ENCODE results near the gene RNF40. TPM values are rescaled to one million over a fixed set of nuclear protein-coding genes. Genes with fewer than 3 reads are reported as not detected.

Gene RNF40
- total RNA-seq, 2 donors from 2014 or later: 44.9 to 79.8 TPM

DNA sequence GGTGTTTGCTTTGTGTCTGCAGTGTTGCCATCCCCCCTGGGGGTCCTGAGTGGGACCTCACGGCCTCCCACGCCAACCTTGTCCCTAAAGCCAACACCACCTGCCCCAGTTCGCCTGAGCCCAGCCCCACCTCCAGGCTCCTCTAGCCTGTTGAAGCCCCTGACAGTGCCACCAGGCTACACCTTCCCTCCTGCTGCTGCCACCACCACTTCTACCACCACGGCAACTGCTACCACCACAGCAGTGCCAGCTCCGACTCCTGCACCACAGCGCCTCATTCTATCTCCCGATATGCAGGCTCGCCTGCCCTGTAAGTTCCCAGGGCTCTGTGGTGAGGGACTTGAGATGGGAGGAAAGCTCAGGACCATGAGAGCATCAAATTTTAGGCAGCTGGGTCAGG lies 41.0 kb upstream of the RNF40 start:
- H3K36me3 ChIP-seq (replicated peaks in 1 of 2; ENCODE audit: insufficient read depth in 1 of 2, low read depth in 2 of 2): peaks cover 30 to 56% of the 10 kb centered on the region in 2 donors
- 88 to 89% methylated on average over 7 to 8 of the region's 8 CpGs for WGBS, 2 donors

DNA sequence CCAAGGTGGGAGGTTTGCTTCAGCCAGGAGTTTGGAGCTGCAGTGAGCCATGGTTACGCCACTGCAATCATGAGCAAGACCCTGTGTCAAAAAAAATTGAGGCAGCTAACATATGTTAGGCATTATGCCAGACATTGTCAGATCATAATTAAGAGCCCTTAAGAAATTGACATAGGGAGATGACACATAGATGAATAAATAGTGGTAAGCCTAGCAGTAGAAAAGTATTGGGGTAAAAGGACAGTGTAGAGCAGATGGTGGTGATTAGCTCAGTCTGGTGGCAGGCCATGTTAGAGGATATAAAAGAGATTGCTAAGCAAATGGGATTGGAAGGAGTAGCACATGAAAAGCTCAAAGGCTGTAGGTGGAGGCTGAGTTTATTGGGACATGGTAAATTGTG lies 40.5 kb upstream of the RNF40 start:
- 82 to 94% methylated on average over 1 of the region's 1 CpG for WGBS, 2 donors
- no peak for TF ChIP-seq POLR2A (IDR thresholded peaks at IDR 0.05)
- TF ChIP-seq, protein P1, sequence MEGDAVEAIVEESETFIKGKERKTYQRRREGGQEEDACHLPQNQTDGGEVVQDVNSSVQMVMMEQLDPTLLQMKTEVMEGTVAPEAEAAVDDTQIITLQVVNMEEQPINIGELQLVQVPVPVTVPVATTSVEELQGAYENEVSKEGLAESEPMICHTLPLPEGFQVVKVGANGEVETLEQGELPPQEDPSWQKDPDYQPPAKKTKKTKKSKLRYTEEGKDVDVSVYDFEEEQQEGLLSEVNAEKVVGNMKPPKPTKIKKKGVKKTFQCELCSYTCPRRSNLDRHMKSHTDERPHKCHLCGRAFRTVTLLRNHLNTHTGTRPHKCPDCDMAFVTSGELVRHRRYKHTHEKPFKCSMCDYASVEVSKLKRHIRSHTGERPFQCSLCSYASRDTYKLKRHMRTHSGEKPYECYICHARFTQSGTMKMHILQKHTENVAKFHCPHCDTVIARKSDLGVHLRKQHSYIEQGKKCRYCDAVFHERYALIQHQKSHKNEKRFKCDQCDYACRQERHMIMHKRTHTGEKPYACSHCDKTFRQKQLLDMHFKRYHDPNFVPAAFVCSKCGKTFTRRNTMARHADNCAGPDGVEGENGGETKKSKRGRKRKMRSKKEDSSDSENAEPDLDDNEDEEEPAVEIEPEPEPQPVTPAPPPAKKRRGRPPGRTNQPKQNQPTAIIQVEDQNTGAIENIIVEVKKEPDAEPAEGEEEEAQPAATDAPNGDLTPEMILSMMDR (IDR thresholded peaks at IDR 0.05): no peak
- peaks cover 30 to 53% of the 10 kb centered on the region in 2 donors for H3K36me3 ChIP-seq (replicated peaks in 1 of 2; ENCODE audit: insufficient read depth in 1 of 2, low read depth in 2 of 2)
- DNase-seq (no peak), ATAC-seq (no peak)
- H3K27me3 ChIP-seq: no peaks in the 10 kb centered on the region
- intact Hi-C loops (cut with DNase I): no loop called here
- H3K4me1 ChIP-seq: no peaks in the 10 kb centered on the region
- no peak overlapping the region for H3K27ac ChIP-seq
- H3K9me3 ChIP-seq: no peaks in the 10 kb centered on the region
- H3K4me3 ChIP-seq: no peak overlapping the region

More for the DNA sequence above, 41.0 kb upstream of the RNF40 start:
- ATAC-seq (no peak), DNase-seq (no peak)
- Histone ChIP-seq H3K27me3 (no peaks in the 10 kb centered on the region), H3K4me1 (no peaks in the 10 kb centered on the region), H3K4me3 (no peak overlapping the region), H3K9me3 (no peaks in the 10 kb centered on the region), H3K27ac (peak overlapping the region in 1 of 4 donors; percentile 3)
- TF ChIP-seq POLR2A (IDR thresholded peaks at IDR 0.05): no peak
- TF ChIP-seq, protein P1 (IDR thresholded peaks at IDR 0.05): no peak
- intact Hi-C loops (cut with DNase I): no loop called here

DNA sequence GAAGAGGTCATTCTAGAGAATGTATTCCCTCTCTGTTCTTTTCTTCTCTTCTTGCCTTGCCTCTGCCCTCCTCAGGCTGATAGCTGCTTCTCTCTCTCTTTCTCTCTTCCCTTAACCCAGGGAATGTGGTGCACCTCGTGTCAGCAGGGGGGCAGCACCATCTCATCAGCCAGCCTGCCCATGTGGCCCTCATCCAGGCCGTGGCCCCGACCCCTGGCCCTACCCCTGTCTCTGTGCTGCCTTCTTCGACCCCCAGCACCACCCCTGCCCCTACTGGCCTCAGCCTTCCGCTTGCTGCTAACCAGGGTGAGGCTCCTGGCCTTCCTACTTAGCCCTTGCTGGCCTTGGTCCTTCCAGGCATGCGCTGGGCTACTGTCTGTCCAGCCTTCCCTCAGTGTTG lies 39.7 kb upstream of the RNF40 start:
- no peak for TF ChIP-seq POLR2A (IDR thresholded peaks at IDR 0.05)
- TF ChIP-seq, protein P1 (IDR thresholded peaks at IDR 0.05): peak in 3 of 7 experiments; percentile 7 to 11 (median 10)
- ATAC-seq: no peak
- no peaks in the 10 kb centered on the region for H3K4me1 ChIP-seq
- H3K27me3 ChIP-seq: no peaks in the 10 kb centered on the region
- WGBS, 2 donors: 70 to 73% methylated on average over 6 of the region's 6 CpGs
- no peak for DNase-seq
- H3K27ac ChIP-seq: no peak overlapping the region
- H3K4me3 ChIP-seq: no peak overlapping the region
- H3K9me3 ChIP-seq: no peaks in the 10 kb centered on the region
- intact Hi-C loops (cut with DNase I): no loop called here
- H3K36me3 ChIP-seq (replicated peaks in 1 of 2; ENCODE audit: insufficient read depth in 1 of 2, low read depth in 2 of 2): peaks cover 30 to 47% of the 10 kb centered on the region in 2 donors

DNA sequence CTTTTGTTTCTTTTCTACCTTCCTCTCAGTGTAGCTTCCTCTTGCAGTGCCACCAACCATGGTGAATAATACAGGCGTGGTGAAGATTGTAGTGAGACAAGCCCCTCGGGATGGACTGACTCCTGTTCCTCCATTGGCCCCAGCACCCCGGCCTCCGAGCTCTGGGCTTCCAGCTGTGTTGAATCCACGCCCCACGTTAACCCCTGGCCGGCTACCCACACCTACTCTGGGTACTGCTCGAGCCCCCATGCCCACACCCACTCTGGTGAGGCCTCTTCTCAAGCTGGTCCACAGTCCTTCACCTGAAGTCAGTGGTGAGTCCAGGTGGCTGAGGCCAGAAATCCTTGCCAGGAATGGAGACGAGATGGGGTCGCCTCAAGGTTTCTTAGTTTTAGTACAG lies 39.2 kb upstream of the RNF40 start:
- 84 to 95% methylated on average over 10 of the region's 10 CpGs for WGBS, 2 donors
- no peak overlapping the region for H3K4me3 ChIP-seq
- peaks cover 30 to 47% of the 10 kb centered on the region in 2 donors for H3K36me3 ChIP-seq (replicated peaks in 1 of 2; ENCODE audit: insufficient read depth in 1 of 2, low read depth in 2 of 2)
- no peak for DNase-seq
- H3K27me3 ChIP-seq: no peaks in the 10 kb centered on the region
- no peak for ATAC-seq
- no peak overlapping the region for H3K27ac ChIP-seq
- TF ChIP-seq, protein P1 (IDR thresholded peaks at IDR 0.05): no peak
- no peak for TF ChIP-seq POLR2A (IDR thresholded peaks at IDR 0.05)
- no peaks in the 10 kb centered on the region for H3K4me1 ChIP-seq
- intact Hi-C loops (cut with DNase I): no loop called here
- H3K9me3 ChIP-seq: no peaks in the 10 kb centered on the region

DNA sequence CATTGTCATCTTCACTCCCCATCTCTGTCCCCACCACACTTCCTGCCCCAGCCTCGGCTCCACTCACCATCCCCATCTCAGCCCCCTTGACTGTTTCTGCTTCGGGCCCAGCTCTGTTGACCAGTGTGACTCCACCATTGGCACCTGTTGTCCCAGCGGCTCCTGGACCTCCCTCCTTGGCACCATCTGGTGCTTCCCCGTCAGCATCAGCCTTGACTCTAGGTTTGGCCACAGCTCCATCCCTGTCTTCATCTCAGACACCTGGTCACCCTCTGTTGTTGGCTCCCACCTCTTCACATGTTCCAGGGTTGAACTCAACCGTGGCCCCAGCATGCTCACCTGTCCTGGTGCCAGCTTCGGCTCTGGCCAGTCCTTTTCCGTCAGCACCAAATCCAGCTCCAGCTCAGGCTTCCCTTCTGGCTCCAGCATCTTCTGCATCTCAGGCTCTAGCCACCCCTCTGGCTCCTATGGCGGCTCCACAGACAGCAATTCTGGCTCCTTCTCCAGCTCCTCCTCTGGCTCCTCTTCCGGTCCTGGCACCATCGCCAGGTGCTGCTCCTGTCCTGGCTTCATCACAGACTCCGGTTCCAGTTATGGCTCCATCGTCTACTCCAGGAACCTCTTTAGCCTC lies 38.3 kb upstream of the RNF40 start:
- H3K36me3 ChIP-seq (replicated peaks in 1 of 2; ENCODE audit: insufficient read depth in 1 of 2, low read depth in 2 of 2): peaks cover 30 to 48% of the 10 kb centered on the region in 2 donors
- no peaks in the 10 kb centered on the region for H3K27me3 ChIP-seq
- TF ChIP-seq, protein P1 (IDR thresholded peaks at IDR 0.05): no peak
- no peak for TF ChIP-seq POLR2A (IDR thresholded peaks at IDR 0.05)
- no peaks in the 10 kb centered on the region for H3K4me1 ChIP-seq
- H3K4me3 ChIP-seq: no peak overlapping the region
- ATAC-seq (no peak), DNase-seq (no peak)
- H3K9me3 ChIP-seq: no peaks in the 10 kb centered on the region
- 91 to 93% methylated on average over 12 of the region's 12 CpGs for WGBS, 2 donors
- intact Hi-C loops (cut with DNase I): no loop called here
- H3K27ac ChIP-seq: peak overlapping the region in 1 of 4 donors; percentile 57
